Endothelial cell of umbilical vein (primary cell): Measurements from ENCODE around the gene RFX2. TPM values are rescaled to one million over a fixed set of nuclear protein-coding genes. Genes with fewer than 3 reads are reported as not detected.
A peak's percentile ranks its signal among the peaks of the same experiment; 100 is the strongest.

Experiments
- BruUV-seq: library from RNA; stranded (reverse); fragments of 400-500 nt; replicated peaks from 2 replicates; lab custom pipeline; 2021; lab: Mats Ljungman, UMichigan
- CTCF ChIA-PET: fragments of 300-600, 350-600 bp; sonication (Branson Sonifier 250); formaldehyde crosslinking; loops from one replicate; lab custom pipeline; 2021; ENCODE audit warnings: antibody characterized with exemption, inconsistent platforms; lab: Charles Lee
- POLR2A ChIA-PET: fragments of 300-600, 350-600 bp; sonication (Branson Sonifier 250); formaldehyde crosslinking; loops from one replicate; lab custom pipeline; 2021; ENCODE audit warnings: antibody characterized with exemption, inconsistent platforms; lab: Charles Lee
- DNase-seq: peaks from one replicate; pipeline ENCODE4 v3.0.0-alpha.2; 2011; ENCODE audit warnings: low read depth, low spot score
- FAIRE-seq: peaks from 2 replicates; lab custom pipeline; 2011; peaks lifted over from hg19 to GRCh38; lab: Jason Lieb, UNC
- H2AFZ ChIP-seq: 2 replicates; pipeline ENCODE4 v1.6.0; 2012; ENCODE audit warnings: low read depth, low read length, control low read depth, inconsistent platforms
- H3K27ac ChIP-seq: 2 replicates; pipeline ENCODE4 v1.5.1; 2011; ENCODE audit warnings: low read depth, mild to moderate bottlenecking, control low read depth, low read length, moderate library complexity; ENCODE audit not compliant: insufficient read depth
- H3K27me3 ChIP-seq, 2 experiments: 2 replicates each; pipeline versions ENCODE4 v1.6.0 to v1.6.1; 2011; ENCODE audit warnings: low read length in 2 of 2, mixed read lengths in 1 of 2; ENCODE audit not compliant: control insufficient read depth in 2 of 2, insufficient read depth in 2 of 2
- H3K36me3 ChIP-seq, 2 experiments: 2 replicates in 1 of 2; 3 replicates in 1 of 2; pipeline ENCODE4 v1.5.1; 2011; ENCODE audit warnings: low read length in 2 of 2, mild to moderate bottlenecking in 1 of 2, moderate library complexity in 1 of 2; ENCODE audit not compliant: control insufficient read depth in 2 of 2, insufficient read depth in 2 of 2; ENCODE audit errors: extremely low read depth in 1 of 2
- H3K4me1 ChIP-seq: 3 replicates; pipeline ENCODE4 v1.5.1; 2011; ENCODE audit warnings: mild to moderate bottlenecking, low read length; ENCODE audit not compliant: control insufficient read depth, insufficient read depth; ENCODE audit errors: extremely low read depth
- H3K4me2 ChIP-seq: 2 replicates; pipeline ENCODE4 v1.6.1; 2011; ENCODE audit warnings: low read length, control low read depth, mixed read lengths; ENCODE audit not compliant: insufficient read depth
- H3K4me3 ChIP-seq, 3 experiments: fragments of 200-600 bp in 1 of 3; sonication (generic), shearing (Covaris generic) in 1 of 3; replicated peaks in 1 of 3; 2 replicates each; pipeline ENCODE4 v1.5.1; 2011 to 2016; ENCODE audit warnings: control low read depth in 3 of 3, low read length in 3 of 3, mild to moderate bottlenecking in 2 of 3, inconsistent platforms in 1 of 3, low read depth in 1 of 3, moderate library complexity in 1 of 3; ENCODE audit not compliant: insufficient read depth in 1 of 3
- H3K79me2 ChIP-seq: 2 replicates; pipeline ENCODE4 v1.6.0; 2012; ENCODE audit warnings: low read length, inconsistent platforms; ENCODE audit not compliant: control insufficient read depth, insufficient read depth
- H3K9ac ChIP-seq: replicated peaks from 2 replicates; pipeline ENCODE3; 2011; ENCODE audit warnings: low read length, control low read depth; ENCODE audit not compliant: insufficient read depth; ENCODE audit errors: extremely low read depth
- H3K9me1 ChIP-seq: replicated peaks from 3 replicates; pipeline ENCODE4 v1.6.0; 2011; ENCODE audit warnings: mild to moderate bottlenecking, low read length; ENCODE audit not compliant: control insufficient read depth, insufficient read depth; ENCODE audit errors: extremely low read depth
- H3K9me3 ChIP-seq: replicated peaks from 2 replicates; pipeline ENCODE4 v1.5.1; 2012; ENCODE audit warnings: low read length, inconsistent platforms; ENCODE audit not compliant: control insufficient read depth, insufficient read depth
- H4K20me1 ChIP-seq: replicated peaks from 2 replicates; pipeline ENCODE3; 2011; ENCODE audit warnings: mild to moderate bottlenecking, low read length; ENCODE audit not compliant: control insufficient read depth, insufficient read depth; ENCODE audit errors: extremely low read depth
- CTCF ChIP-seq, 2 donors: IDR thresholded peaks; 1 replicate in 1 of 2; 2 replicates in 1 of 2; pipeline ENCODE4 v1.5.1; 2011; ENCODE audit warnings: low read length in 2 of 2, mild to moderate bottlenecking in 2 of 2, moderate library complexity in 2 of 2, control low read depth in 1 of 2, inconsistent platforms in 1 of 2, low read depth in 1 of 2; ENCODE audit not compliant: insufficient read depth in 1 of 2; ENCODE audit errors: extremely low read depth in 1 of 2
- EZH2 ChIP-seq: IDR thresholded peaks from 2 replicates; pipeline ENCODE4 v1.6.1; 2012; ENCODE audit warnings: borderline replicate concordance, low read depth, mild to moderate bottlenecking, moderate library complexity, low read length, inconsistent platforms; ENCODE audit not compliant: severe bottlenecking
- FOS ChIP-seq: IDR thresholded peaks from 2 replicates; pipeline ENCODE4 v1.6.1; 2011; ENCODE audit warnings: mild to moderate bottlenecking, low read length, moderate library complexity, borderline replicate concordance; ENCODE audit not compliant: insufficient read depth
- GATA2 ChIP-seq: IDR thresholded peaks from 2 replicates; pipeline ENCODE4 v1.7.0; 2011; ENCODE audit warnings: low read depth, mild to moderate bottlenecking, moderate library complexity, mixed read lengths, low read length; ENCODE audit not compliant: insufficient read length, insufficient read depth
- JUN ChIP-seq: IDR thresholded peaks from 2 replicates; pipeline ENCODE4 v1.6.1; 2011; ENCODE audit warnings: borderline replicate concordance, low read depth; ENCODE audit not compliant: insufficient read length, insufficient read depth
- MYC ChIP-seq: IDR thresholded peaks from one replicate; pipeline ENCODE4 v1.6.1; 2011; ENCODE audit warnings: mild to moderate bottlenecking, low read depth, low read length
- POLR2A ChIP-seq: IDR thresholded peaks from 2 replicates; pipeline ENCODE4 v1.6.1; 2012; ENCODE audit warnings: low read depth, mild to moderate bottlenecking, control low read depth, low read length
- POLR2AphosphoS5 ChIP-seq: IDR thresholded peaks from 2 replicates; pipeline ENCODE4 v1.6.1; 2012; ENCODE audit warnings: low read depth, mild to moderate bottlenecking, control low read depth, low read length, moderate library complexity; ENCODE audit not compliant: insufficient read depth
- dilution Hi-C: fragments of 300-500 bp; cut with MboI; formaldehyde crosslinking; loops from one replicate; pipeline ENCODE4 v1.15.0; 2019; ENCODE audit warnings: low sequenced_read_pairs; ENCODE audit not compliant: extremely low pct_ligation_motif_present
- intact Hi-C: fragments of 100-400 bp; cut with micrococcal nuclease; formaldehyde crosslinking; loops from one replicate; pipeline ENCODE4 v1.10.0; 2022
- polyA plus RNA-seq, 4 experiments: library from polyadenylated mRNA; depleted of rRNA in 3 of 4; stranded (reverse) in 3 of 4; unstranded in 1 of 4; fragments of >200 nt; gene quantifications; 2 replicates each; pipeline versions ENCODE4 v1.2.1 to v1.2.3, GENCODE V29; 2011 to 2012; ENCODE audit warnings: missing spikeins in 1 of 4
- total RNA-seq: library from RNA; stranded (reverse); gene quantifications from 2 replicates; pipeline ENCODE4 v1.2.3, GENCODE V29; 2021
- TF ChIP-seq, protein P1 (sequence below): IDR thresholded peaks from 2 replicates; pipeline ENCODE4 v1.6.1; 2011; ENCODE audit not compliant: insufficient read depth, insufficient read length

RFX2 gene
- total and polyA plus RNA-seq, 2 donors (not counting 3 experiments of a cell fraction or from before 2014, with no cell fraction given), result 16.1 to 19.0 TPM

- peaks cover 47% of the 10 kb centered on the region for H3K79me2 ChIP-seq
- CTCF ChIA-PET, result interaction anchor here (1.5 to 4.9 kb wide), 7 partner anchors 8 to 175 kb away, joined by 4 to 53 read pairs (median 6); partner anchors contain the start of gene NRTN
Measured at GRCh38 chr19:5978606-5979552, 131.4 kb downstream of the RFX2 start.

More at GRCh38 chr19:5978606-5979552, 131.4 kb downstream of the RFX2 start:
- Histone ChIP-seq H3K4me1 (peaks cover 17% of the 10 kb centered on the region), H3K4me2 (peak overlapping the region; percentile 43), H3K4me3 (peak overlapping the region; percentile 22 to 67 (median 47)), H3K27me3 (no peaks in the 10 kb centered on the region), H3K9ac (peak overlapping the region; percentile 67), H3K36me3 (no peaks in the 10 kb centered on the region), H2AFZ (peak overlapping the region; percentile 79), H3K9me1 (no peaks in the 10 kb centered on the region), H4K20me1 (no peaks in the 10 kb centered on the region), H3K9me3 (no peaks in the 10 kb centered on the region), H3K27ac (peak overlapping the region; percentile 51)
- no peak for TF ChIP-seq FOS
- TF ChIP-seq CTCF (IDR thresholded peaks at IDR 0.05; ENCODE audit: extremely low read depth in 1 of 2, insufficient read depth in 1 of 2, low read depth in 1 of 2, low read length in 2 of 2), result no peak
- no peak for TF ChIP-seq POLR2A
- TF ChIP-seq, protein P1, sequence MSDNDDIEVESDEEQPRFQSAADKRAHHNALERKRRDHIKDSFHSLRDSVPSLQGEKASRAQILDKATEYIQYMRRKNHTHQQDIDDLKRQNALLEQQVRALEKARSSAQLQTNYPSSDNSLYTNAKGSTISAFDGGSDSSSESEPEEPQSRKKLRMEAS, result no peak
- TF ChIP-seq GATA2, result no peak
- TF ChIP-seq MYC, result no peak
- no peak for TF ChIP-seq POLR2AphosphoS5
- no peak for TF ChIP-seq JUN
- no peak for TF ChIP-seq EZH2
- dilution Hi-C loops (no loop called here), intact Hi-C loops (loop anchor here (1.0 to 5.0 kb wide), 2 partner anchors 75 to 123 kb away; partner anchors contain the start of gene VMAC)
- FAIRE-seq (no peak), DNase-seq (no peak)
- TSS peak; percentile 58 for BruUV-seq
- POLR2A ChIA-PET, result interaction anchor here (0.6 kb wide), 1 partner anchor 11 kb away, joined by 3 read pairs; no protein-coding TSS in a partner anchor
